ENCODE measurements around the gene TFF1. TPM values are rescaled to one million over a fixed set of nuclear protein-coding genes. Genes with fewer than 3 reads are reported as not detected.
"Not testable (repeated sequence)": the region's sequence is repeated elsewhere in the genome, so short reads cannot be mapped to it uniquely, and the experiment has no call there.

Gene TFF1
- polyA plus RNA-seq (2013, experiment 1 of 2; ENCODE audit: insufficient read length): not detected
- not detected for polyA plus RNA-seq (2013, experiment 2 of 2; ENCODE audit: insufficient read length)

- DNase-seq: no peak
Observed at GRCh38 chr21:42366292-42367010, at the start of gene TFF1. Gene TFF1 (minus strand): TSS chr21:42366535. CDS start chr21:42366495, 40 bp downstream.

GRCh38 chr21:42414928-42415769, 48.8 kb upstream of the TFF1 start:
- peak; percentile 20 for DNase-seq

GRCh38 chr21:42414553-42414927, 48.2 kb upstream of the TFF1 start:
- DNase-seq: no peak

- DNase-seq: no peak
Observed at GRCh38 chr21:42414066-42414465, 47.7 kb upstream of the TFF1 start.

GRCh38 chr21:42413500-42413899, 47.2 kb upstream of the TFF1 start:
- DNase-seq: no peak

GRCh38 chr21:42413093-42413492, 46.8 kb upstream of the TFF1 start:
- DNase-seq: no peak

- DNase-seq: no peak
Observed at GRCh38 chr21:42412636-42412933, 46.2 kb upstream of the TFF1 start.

GRCh38 chr21:42411891-42412635, 45.7 kb upstream of the TFF1 start:
- peak; percentile 38 for DNase-seq

GRCh38 chr21:42411197-42411869, 45.0 kb upstream of the TFF1 start:
- DNase-seq: no peak

GRCh38 chr21:42409366-42409765, 43.0 kb upstream of the TFF1 start:
- DNase-seq: no peak

GRCh38 chr21:42408718-42409117, 42.4 kb upstream of the TFF1 start:
- not testable (repeated sequence) for DNase-seq

- no peak for DNase-seq
Observed at GRCh38 chr21:42407476-42407875, 41.1 kb upstream of the TFF1 start.

- no peak for DNase-seq
Observed at GRCh38 chr21:42406866-42407265, 40.5 kb upstream of the TFF1 start.

- no peak for DNase-seq
Observed at GRCh38 chr21:42406201-42406621, 39.9 kb upstream of the TFF1 start.

GRCh38 chr21:42405064-42406013, 39.0 kb upstream of the TFF1 start:
- no peak for DNase-seq

- DNase-seq: no peak
Observed at GRCh38 chr21:42404539-42404938, 38.2 kb upstream of the TFF1 start.

GRCh38 chr21:42403611-42404231, 37.4 kb upstream of the TFF1 start, which contains the start of gene UBASH3A:
Gene UBASH3A (plus strand): TSS chr21:42403902. CDS start chr21:42403946, 44 bp downstream.
- no peak for DNase-seq

- DNase-seq: no peak
Observed at GRCh38 chr21:42401820-42402251, 35.5 kb upstream of the TFF1 start.

GRCh38 chr21:42401154-42401553, 34.8 kb upstream of the TFF1 start:
- peak; percentile 64 for DNase-seq

GRCh38 chr21:42400525-42400924, 34.2 kb upstream of the TFF1 start:
- peak; percentile 40 for DNase-seq
